IMR-90 (cell line): ENCODE results near the gene TMPRSS11E. TPM values are rescaled to one million over a fixed set of nuclear protein-coding genes. Genes with fewer than 3 reads are reported as not detected.

ENCODE experiments used
- ATAC-seq: fragments of 200-7000 bp; cut with Tn5 transposase; 2 replicates; pipeline ENCODE4 v1.9.1; 2020; ENCODE audit warnings: low read depth, mild to moderate bottlenecking, moderate library complexity
- BruUV-seq: library from RNA; stranded (reverse); fragments of 400-500 nt; replicated peaks from 2 replicates; lab custom pipeline; 2021; lab: Mats Ljungman, UMichigan
- CTCF ChIA-PET: fragments of 300-600 bp; formaldehyde crosslinking; extraction: SDS; loops from one replicate; lab custom pipeline; 2021; ENCODE audit warnings: antibody characterized with exemption; lab: Yijun Ruan, JAX
- POLR2A ChIA-PET: fragments of 300-600 bp; sonication (Branson Sonifier 250); formaldehyde crosslinking; loops from one replicate; lab custom pipeline; 2022; ENCODE audit warnings: antibody characterized with exemption; ENCODE audit not compliant: unreplicated experiment; lab: Charles Lee
- DNase-seq: peaks from one replicate; pipeline ENCODE4 v3.0.0; 2013
- H2AFZ ChIP-seq: replicated peaks from 2 replicates; pipeline ENCODE3; 2013; ENCODE audit warnings: low read length, mild to moderate bottlenecking; ENCODE audit not compliant: poor library complexity
- H2AK5ac ChIP-seq: 2 replicates; pipeline ENCODE4 v1.6.1; 2013; ENCODE audit warnings: low read depth, low read length, inconsistent platforms
- H2AK9ac ChIP-seq: replicated peaks from 2 replicates; pipeline ENCODE3; 2013; ENCODE audit warnings: mild to moderate bottlenecking, low read depth, low read length, moderate library complexity; ENCODE audit not compliant: poor library complexity
- H2BK120ac ChIP-seq: 2 replicates; pipeline ENCODE4 v1.6.1; 2013; ENCODE audit warnings: low read depth, low read length, inconsistent platforms
- H2BK15ac ChIP-seq: 3 replicates; pipeline ENCODE4 v1.6.1; 2013; ENCODE audit warnings: low read depth, low read length, inconsistent platforms
- H2BK20ac ChIP-seq: 2 replicates; pipeline ENCODE4 v1.6.1; 2013; ENCODE audit warnings: low read depth, mild to moderate bottlenecking, inconsistent platforms, low read length, moderate library complexity
- H2BK5ac ChIP-seq: 2 replicates; pipeline ENCODE4 v1.6.1; 2013; ENCODE audit warnings: mild to moderate bottlenecking, low read depth, low read length, inconsistent platforms; ENCODE audit not compliant: poor library complexity, severe bottlenecking
- H3K14ac ChIP-seq: replicated peaks from 2 replicates; pipeline ENCODE4 v1.6.1; 2013; ENCODE audit warnings: low read depth, low read length, inconsistent platforms
- H3K18ac ChIP-seq: 2 replicates; pipeline ENCODE4 v1.6.1; 2013; ENCODE audit warnings: low read depth, low read length, control low read depth
- H3K23ac ChIP-seq: 2 replicates; pipeline ENCODE4 v1.6.1; 2013; ENCODE audit warnings: low read depth, low read length, inconsistent platforms
- H3K27ac ChIP-seq: 2 replicates; pipeline ENCODE4 v1.5.1; 2013; ENCODE audit warnings: mild to moderate bottlenecking, control low read depth, low read length; ENCODE audit not compliant: insufficient read depth
- H3K27me3 ChIP-seq: 2 replicates; pipeline ENCODE4 v1.6.1; 2013; ENCODE audit warnings: low read length; ENCODE audit not compliant: control insufficient read depth, insufficient read depth
- H3K36me3 ChIP-seq: 2 replicates; pipeline ENCODE4 v1.6.1; 2013; ENCODE audit warnings: low read length, mixed read lengths; ENCODE audit not compliant: control insufficient read depth, insufficient read depth
- H3K4ac ChIP-seq: 2 replicates; pipeline ENCODE4 v1.6.1; 2013; ENCODE audit warnings: low read depth, low read length, inconsistent platforms
- H3K4me1 ChIP-seq: 2 replicates; pipeline ENCODE4 v1.6.1; 2013; ENCODE audit warnings: low read length, mixed read lengths; ENCODE audit not compliant: control insufficient read depth, insufficient read depth
- H3K4me2 ChIP-seq: 2 replicates; pipeline ENCODE4 v1.6.1; 2013; ENCODE audit warnings: low read depth, mild to moderate bottlenecking, control low read depth, low read length, moderate library complexity
- H3K4me3 ChIP-seq: 2 replicates; pipeline ENCODE4 v1.5.1; 2013; ENCODE audit warnings: low read depth, mild to moderate bottlenecking, control low read depth, low read length, moderate library complexity; ENCODE audit not compliant: insufficient read depth
- H3K56ac ChIP-seq: 2 replicates; pipeline ENCODE4 v1.6.1; 2013; ENCODE audit warnings: low read length, inconsistent platforms; ENCODE audit not compliant: insufficient read depth; ENCODE audit errors: extremely low read depth
- H3K79me1 ChIP-seq, 2 experiments: 2 replicates each; pipeline ENCODE4 v1.6.1; 2013; ENCODE audit warnings: low read length in 2 of 2, inconsistent platforms in 1 of 2, low read depth in 1 of 2
- H3K9ac ChIP-seq: 2 replicates; pipeline ENCODE4 v1.6.1; 2013; ENCODE audit warnings: low read depth, low read length, control low read depth
- H3K9me1 ChIP-seq: 2 replicates; pipeline ENCODE4 v1.6.1; 2013; ENCODE audit warnings: low read length, inconsistent platforms; ENCODE audit not compliant: insufficient read depth
- H3K9me3 ChIP-seq: 2 replicates; pipeline ENCODE4 v1.6.1; 2013; ENCODE audit warnings: low read length; ENCODE audit not compliant: control insufficient read depth, insufficient read depth
- H4K20me1 ChIP-seq: 2 replicates; pipeline ENCODE4 v1.6.1; 2013; ENCODE audit warnings: low read length, inconsistent platforms; ENCODE audit not compliant: insufficient read depth
- H4K5ac ChIP-seq: 2 replicates; pipeline ENCODE4 v1.6.1; 2013; ENCODE audit warnings: mild to moderate bottlenecking, low read depth, low read length, control low read depth
- H4K8ac ChIP-seq, 2 experiments: 2 replicates each; pipeline ENCODE4 v1.6.1; 2013; ENCODE audit warnings: low read depth in 2 of 2, low read length in 2 of 2, control low read depth in 1 of 2, inconsistent platforms in 1 of 2
- H4K91ac ChIP-seq: 2 replicates; pipeline ENCODE4 v1.6.1; 2013; ENCODE audit warnings: low read depth, low read length, inconsistent platforms; ENCODE audit not compliant: insufficient read depth
- BHLHE40 ChIP-seq: fragments of 150-350 bp; IDR thresholded peaks from 2 replicates; pipeline ENCODE4 v1.6.1; 2016; ENCODE audit warnings: mild to moderate bottlenecking, low read depth, low read length
- WGBS, 2 experiments: methylation state at CpG; one replicate each; pipeline versions ENCODE4 v1.1.5 to v1.1.7; 2013; ENCODE audit warnings: missing lambda C conversion rate in 2 of 2; ENCODE audit not compliant: insufficient read length in 1 of 2; ENCODE audit errors: extremely low coverage in 2 of 2; 5-methylcytosine and 5-hydroxymethylcytosine counted together
- dilution Hi-C: fragments of 300-500 bp; cut with HindIII; formaldehyde crosslinking; loops from one replicate; pipeline ENCODE4 v1.14.3; 2018; ENCODE audit warnings: low sequenced_read_pairs; ENCODE audit not compliant: unreplicated experiment
- in situ Hi-C: fragments of 300-500 bp; cut with MboI; formaldehyde crosslinking; loops from 3 replicates; pipeline ENCODE4 v1.14.3; 2019; ENCODE audit warnings: low sequenced_read_pairs, inconsistent platforms, mixed read lengths
- intact Hi-C: fragments of 100-400 bp; cut with micrococcal nuclease; formaldehyde crosslinking; loops from 2 replicates; pipeline ENCODE4 v1.10.0; 2022
- polyA plus RNA-seq, 3 experiments: library from polyadenylated mRNA; depleted of rRNA; stranded (reverse); fragments of >200 nt; gene quantifications; 2 replicates each; pipeline ENCODE4 v1.2.3, GENCODE V29; 2012; ENCODE audit warnings: low replicate concordance in 1 of 3
- total RNA-seq: library from RNA; depleted of rRNA; stranded (reverse); fragments of >200 nt; gene quantifications from 2 replicates; pipeline ENCODE4 v1.2.3, GENCODE V29; 2012

TMPRSS11E gene
- total and polyA plus RNA-seq, 2 of the 4 experiments (the other 2 are of a cell fraction), result not detected

DNA sequence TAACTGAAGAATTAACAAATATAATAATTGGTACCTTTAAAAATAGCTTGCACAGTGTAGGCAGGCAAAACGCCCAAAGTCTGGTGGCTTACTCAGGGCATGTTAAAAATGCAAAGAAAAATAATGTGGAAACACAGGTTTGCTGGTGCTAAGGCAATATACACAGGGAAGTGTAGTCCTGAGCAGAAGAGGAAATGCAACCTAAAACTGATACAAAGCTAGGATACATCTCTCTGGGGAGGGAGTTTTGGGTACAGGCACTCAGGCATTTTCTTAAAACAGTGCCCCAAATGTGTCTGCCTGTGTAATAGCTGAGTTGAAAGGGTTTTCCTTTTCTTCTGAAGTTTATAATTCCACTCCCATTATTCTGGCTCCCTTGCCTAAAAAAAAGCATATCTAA lies 47.4 kb downstream of the TMPRSS11E start:
- TF ChIP-seq BHLHE40, result no peak
- H3K9me3 ChIP-seq, result no peaks in the 10 kb centered on the region
- H2BK20ac ChIP-seq, result no peak overlapping the region
- ATAC-seq (no peak), DNase-seq (no peak)
- H3K56ac ChIP-seq, result no peak overlapping the region
- dilution Hi-C loops (no loop called here), in situ Hi-C loops (no loop called here), intact Hi-C loops (loop anchor here (10.0 kb wide), 2 partner anchors 1120 to 1390 kb away; no protein-coding TSS in a partner anchor)
- H3K4me1 ChIP-seq, result no peaks in the 10 kb centered on the region
- no peak overlapping the region for H3K4me3 ChIP-seq
- no peak overlapping the region for H2BK5ac ChIP-seq
- H2AFZ ChIP-seq, result no peak overlapping the region
- H2BK15ac ChIP-seq, result no peak overlapping the region
- H3K18ac ChIP-seq, result no peak overlapping the region
- no CpG with 5 or more reads among the region's 1 CpG for WGBS, 2 experiments
- POLR2A ChIA-PET, result no interaction called here
- H3K4ac ChIP-seq, result no peak overlapping the region
- CTCF ChIA-PET, result no interaction called here
- no peak overlapping the region for H2AK9ac ChIP-seq
- H3K27ac ChIP-seq, result no peak overlapping the region
- no peak overlapping the region for H3K23ac ChIP-seq
- no peak overlapping the region for H2BK120ac ChIP-seq
- no peak overlapping the region for H3K9ac ChIP-seq
- H4K91ac ChIP-seq, result no peak overlapping the region
- BruUV-seq, result no TSS peak
- H3K9me1 ChIP-seq, result no peaks in the 10 kb centered on the region
- no peaks in the 10 kb centered on the region for H3K79me1 ChIP-seq
- H4K8ac ChIP-seq, result no peak overlapping the region
- H4K20me1 ChIP-seq, result no peaks in the 10 kb centered on the region
- H3K14ac ChIP-seq, result no peak overlapping the region
- no peak overlapping the region for H2AK5ac ChIP-seq
- no peaks in the 10 kb centered on the region for H3K27me3 ChIP-seq
- H3K4me2 ChIP-seq, result no peak overlapping the region
- H4K5ac ChIP-seq, result no peak overlapping the region
- no peaks in the 10 kb centered on the region for H3K36me3 ChIP-seq
